Stimulated activated effector memory CD8-positive, alpha-beta T cell treated with anti-CD3 and anti-CD28 coated beads, Interleukin-12 subunit alpha, Interleukin-12 subunit beta, amount 100 ng/mL, for 72 hours (primary cell): ENCODE data around the gene ASRGL1.
"Not testable (repeated sequence)": the region's sequence is repeated elsewhere in the genome, so short reads cannot be mapped to it uniquely, and the experiment has no call there.

Experiments used
- ATAC-seq: fragments of 150-1000 bp; cut with Tn5 transposase; 2 replicates; pipeline ENCODE4 v1.10.0; 2021
- DNase-seq, 2 donors: peaks; one replicate each; pipeline ENCODE4 v3.0.0; 2021 to 2022; ENCODE audit warnings: low spot score in 2 of 2
- H3K27ac Mint-ChIP-seq: one replicate; pipeline ENCODE4 v1.8.0; 2022; ENCODE audit warnings: mild to moderate bottlenecking, mixed read lengths
- H3K36me3 Mint-ChIP-seq: one replicate; pipeline ENCODE4 v1.8.0; 2022; ENCODE audit warnings: mild to moderate bottlenecking, mixed read lengths
- H3K4me1 Mint-ChIP-seq: one replicate; pipeline ENCODE4 v1.8.0; 2022; ENCODE audit warnings: mixed read lengths
- H3K4me3 Mint-ChIP-seq: one replicate; pipeline ENCODE4 v1.8.0; 2022; ENCODE audit warnings: mild to moderate bottlenecking, mixed read lengths
- H3K9me3 Mint-ChIP-seq: one replicate; pipeline ENCODE4 v1.8.0; 2022; ENCODE audit warnings: mixed read lengths

The ASRGL1 gene

DNA sequence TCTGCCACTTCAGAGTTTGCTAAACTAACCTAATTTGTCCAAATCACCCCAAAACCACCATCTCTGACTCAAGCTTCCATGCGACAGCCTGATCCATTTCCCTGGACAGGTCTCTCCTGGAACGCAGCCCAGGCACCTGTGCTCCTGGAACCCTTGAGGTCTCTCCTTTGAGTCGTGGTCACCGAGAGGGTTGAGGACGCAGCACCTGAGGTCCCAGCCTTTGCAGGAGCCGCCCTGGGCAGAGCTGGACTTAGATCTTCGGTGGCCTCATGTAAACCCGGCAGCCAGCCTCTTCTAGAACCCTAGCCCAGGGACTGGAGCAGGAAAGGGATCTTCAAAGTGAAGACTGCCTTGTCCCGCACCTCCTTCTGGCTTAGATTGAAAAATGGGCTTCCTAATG is 37.6 kb downstream of the ASRGL1 start:
- no peak overlapping the region for H3K27ac Mint-ChIP-seq
- no peaks in the 10 kb centered on the region for H3K9me3 Mint-ChIP-seq
- no peaks in the 10 kb centered on the region for H3K36me3 Mint-ChIP-seq
- ATAC-seq = no peak
- peaks cover 8% of the 10 kb centered on the region for H3K4me1 Mint-ChIP-seq
- no peak for DNase-seq
- H3K4me3 Mint-ChIP-seq = no peak overlapping the region

DNA sequence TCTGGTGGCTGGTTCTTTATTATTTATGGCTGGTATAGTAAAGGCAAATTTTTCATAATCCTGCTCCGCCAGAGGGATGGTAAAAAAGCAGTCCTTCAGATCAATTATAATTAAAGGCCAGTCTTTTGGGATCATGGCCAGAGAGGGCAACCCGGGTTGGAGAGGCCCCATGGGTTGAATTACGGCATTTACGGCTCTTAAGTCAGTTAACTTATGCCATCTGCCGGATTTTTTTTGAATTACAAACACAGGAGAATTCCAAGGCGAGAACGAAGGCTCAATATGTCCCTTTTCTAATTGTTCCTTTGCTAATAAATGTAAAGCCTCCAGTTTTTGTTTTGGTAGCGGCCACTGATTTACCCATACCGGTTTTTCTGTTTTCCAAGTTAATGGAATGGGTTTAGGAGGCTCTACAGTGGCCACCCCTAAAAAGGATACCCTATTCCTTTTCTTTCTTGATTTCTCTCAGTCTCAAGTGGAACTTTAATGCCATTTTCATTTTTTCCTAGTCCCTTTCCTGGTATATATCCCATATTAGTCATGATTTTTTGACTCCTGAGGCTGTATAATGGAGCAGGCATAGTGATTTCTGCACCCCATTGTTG is 41.3 kb downstream of the ASRGL1 start:
- not testable (repeated sequence) for ATAC-seq, H3K27ac Mint-ChIP-seq, DNase-seq, H3K4me3 Mint-ChIP-seq, H3K9me3 Mint-ChIP-seq, H3K36me3 Mint-ChIP-seq
- H3K4me1 Mint-ChIP-seq = peaks cover 12% of the 10 kb centered on the region

GRCh38 chr11:62379586-62379985 is 42.3 kb downstream of the ASRGL1 start:
- DNase-seq, H3K9me3 Mint-ChIP-seq: not testable (repeated sequence)

DNA sequence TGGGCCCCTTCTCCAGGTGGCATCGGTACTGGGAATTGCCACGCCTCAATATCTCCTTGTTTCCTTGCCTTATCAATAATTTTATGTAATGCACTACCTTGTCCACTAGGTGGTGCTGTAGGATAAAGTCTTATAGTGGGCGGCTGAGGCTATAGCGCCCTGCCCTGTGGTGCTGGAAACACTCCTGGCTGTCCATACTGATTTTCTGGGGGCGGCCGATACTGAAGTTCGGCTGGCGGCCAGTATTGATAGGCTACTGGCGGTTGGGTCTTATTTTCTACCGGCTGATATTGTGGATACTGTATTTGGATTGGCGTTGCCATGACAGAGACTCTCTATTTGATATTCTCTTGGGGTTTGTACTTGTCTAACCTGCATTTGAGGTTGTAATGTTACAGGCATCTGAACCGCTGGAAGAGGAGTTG is 43.6 kb downstream of the ASRGL1 start:
- not testable (repeated sequence) for H3K4me3 Mint-ChIP-seq, H3K36me3 Mint-ChIP-seq, H3K27ac Mint-ChIP-seq, H3K9me3 Mint-ChIP-seq
- ATAC-seq (peak; percentile 82), DNase-seq (peak; percentile 27 to 73)
- peaks cover 12% of the 10 kb centered on the region for H3K4me1 Mint-ChIP-seq

More at GRCh38 chr11:62379586-62379985, 42.3 kb downstream of the ASRGL1 start:
- not testable (repeated sequence) for H3K36me3 Mint-ChIP-seq, ATAC-seq, H3K4me3 Mint-ChIP-seq, H3K27ac Mint-ChIP-seq
- H3K4me1 Mint-ChIP-seq = peaks cover 12% of the 10 kb centered on the region

GRCh38 chr11:62383822-62384221 is 46.6 kb downstream of the ASRGL1 start:
- Mint-ChIP-seq H3K27ac (no peak overlapping the region), H3K4me1 (peaks cover 19% of the 10 kb centered on the region), H3K9me3 (no peaks in the 10 kb centered on the region), H3K4me3 (no peak overlapping the region), H3K36me3 (no peaks in the 10 kb centered on the region)
- DNase-seq (no peak), ATAC-seq (no peak)

DNA sequence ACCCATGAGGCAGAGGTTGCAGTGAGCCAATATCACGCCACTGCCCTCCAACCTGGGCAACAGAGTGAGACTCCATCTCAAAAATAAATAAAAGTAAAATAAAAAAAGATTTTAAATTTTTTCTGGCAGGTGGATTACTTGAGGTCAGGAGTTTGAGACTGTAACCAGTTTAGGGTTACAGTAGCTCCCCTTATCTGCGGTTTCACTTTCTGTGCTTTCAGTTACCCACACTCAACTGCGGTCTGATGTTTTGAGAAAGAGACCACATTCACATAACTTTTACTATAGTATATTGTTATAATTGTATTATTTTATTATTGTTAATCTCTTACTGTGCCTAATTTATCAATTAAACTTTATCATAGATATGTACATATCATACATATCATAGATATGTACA is 48.8 kb downstream of the ASRGL1 start:
- DNase-seq, H3K4me3 Mint-ChIP-seq: not testable (repeated sequence)

DNA sequence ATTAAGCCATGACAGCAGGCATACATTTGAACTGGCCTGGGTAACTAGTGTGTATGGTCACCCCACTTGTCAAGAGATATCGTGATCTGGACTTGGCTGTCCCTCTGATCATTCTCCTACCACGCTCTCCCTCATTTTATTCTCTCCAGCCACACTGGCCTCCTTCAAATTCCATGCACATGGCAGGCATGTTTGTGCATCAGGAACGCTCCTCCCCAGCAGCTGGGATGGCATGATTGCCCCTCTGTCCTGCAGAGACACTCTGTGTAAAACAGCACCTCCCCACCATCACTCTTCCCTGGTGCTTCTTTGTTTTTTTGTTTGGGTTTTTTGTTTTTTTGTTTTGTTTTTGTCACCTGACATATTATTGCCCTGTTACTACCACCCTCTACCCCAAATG is 50.1 kb downstream of the ASRGL1 start:
- no peak for DNase-seq
- Mint-ChIP-seq H3K27ac (no peak overlapping the region), H3K36me3 (no peaks in the 10 kb centered on the region), H3K9me3 (no peaks in the 10 kb centered on the region), H3K4me3 (no peak overlapping the region), H3K4me1 (peaks cover 6% of the 10 kb centered on the region)
- no peak for ATAC-seq

More for the DNA sequence above, 48.8 kb downstream of the ASRGL1 start:
- H3K9me3 Mint-ChIP-seq, H3K27ac Mint-ChIP-seq, H3K36me3 Mint-ChIP-seq: not testable (repeated sequence)
- H3K4me1 Mint-ChIP-seq = peaks cover 12% of the 10 kb centered on the region
- ATAC-seq = peak; percentile 71

- H3K4me3 Mint-ChIP-seq = no peak overlapping the region
- H3K9me3 Mint-ChIP-seq = no peaks in the 10 kb centered on the region
- no peak overlapping the region for H3K27ac Mint-ChIP-seq
- peaks cover 6% of the 10 kb centered on the region for H3K4me1 Mint-ChIP-seq
- H3K36me3 Mint-ChIP-seq = no peaks in the 10 kb centered on the region
- no peak for DNase-seq
- no peak for ATAC-seq
These were observed 51.8 kb downstream of the ASRGL1 start for GRCh38 chr11:62388999-62389398.

- no peak overlapping the region for H3K27ac Mint-ChIP-seq
- DNase-seq (no peak), ATAC-seq (no peak)
- no peaks in the 10 kb centered on the region for H3K36me3 Mint-ChIP-seq
- peaks cover 6% of the 10 kb centered on the region for H3K4me1 Mint-ChIP-seq
- H3K4me3 Mint-ChIP-seq = no peak overlapping the region
- no peaks in the 10 kb centered on the region for H3K9me3 Mint-ChIP-seq
These were observed 53.0 kb downstream of the ASRGL1 start for GRCh38 chr11:62390237-62390636.

DNA sequence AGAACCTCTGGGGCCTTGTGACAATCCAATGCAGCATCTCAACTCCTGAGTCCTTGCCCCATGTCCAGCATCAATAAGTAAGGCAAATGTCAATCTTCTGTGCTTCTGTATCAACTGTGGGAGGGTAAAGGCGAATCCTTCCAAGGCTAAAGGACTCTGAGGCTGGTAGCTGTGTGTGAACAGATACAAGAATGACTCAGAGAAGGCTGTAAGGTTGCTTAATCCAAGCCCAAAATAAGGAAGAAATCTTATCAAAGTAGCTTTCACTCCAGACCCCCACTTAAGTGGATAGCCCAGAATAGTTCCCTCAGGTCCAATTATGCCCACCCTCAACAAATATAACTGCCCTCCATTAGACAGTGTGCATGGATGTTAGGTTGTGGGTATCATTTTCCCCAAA is 53.5 kb downstream of the ASRGL1 start:
- H3K4me3 Mint-ChIP-seq = no peak overlapping the region
- ATAC-seq (no peak), DNase-seq (no peak)
- H3K36me3 Mint-ChIP-seq = no peaks in the 10 kb centered on the region
- H3K4me1 Mint-ChIP-seq = peaks cover 6% of the 10 kb centered on the region
- no peak overlapping the region for H3K27ac Mint-ChIP-seq
- no peaks in the 10 kb centered on the region for H3K9me3 Mint-ChIP-seq

- Mint-ChIP-seq H3K27ac (peak overlapping the region; percentile 18), H3K4me1 (peaks cover 6% of the 10 kb centered on the region), H3K9me3 (no peaks in the 10 kb centered on the region), H3K4me3 (no peak overlapping the region), H3K36me3 (no peaks in the 10 kb centered on the region)
- DNase-seq (no peak), ATAC-seq (no peak)
These were observed 54.6 kb downstream of the ASRGL1 start for GRCh38 chr11:62391642-62392425.

DNA sequence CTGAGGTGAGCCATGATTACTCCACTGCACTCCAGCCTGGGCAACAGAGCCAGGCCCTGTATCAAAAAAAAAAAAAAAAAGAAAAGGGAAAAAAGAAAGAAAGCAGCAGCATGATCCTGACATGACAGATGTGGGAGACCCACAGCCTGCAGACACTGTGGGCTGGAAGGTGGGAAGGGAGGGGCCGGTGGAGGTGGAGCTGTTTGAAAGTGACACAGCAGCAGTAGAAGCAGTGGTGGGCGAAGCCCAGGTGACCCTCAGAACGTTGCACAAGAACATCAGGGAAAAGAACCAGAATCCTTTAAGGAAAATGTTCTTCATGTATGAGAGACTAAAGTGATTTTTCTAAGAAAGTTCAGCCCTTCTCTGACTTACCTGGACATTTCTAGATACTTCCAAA is 55.3 kb downstream of the ASRGL1 start:
- H3K4me1 Mint-ChIP-seq = peaks cover 2% of the 10 kb centered on the region
- ATAC-seq = no peak
- no peaks in the 10 kb centered on the region for H3K36me3 Mint-ChIP-seq
- no peak overlapping the region for H3K4me3 Mint-ChIP-seq
- H3K27ac Mint-ChIP-seq = peak overlapping the region; percentile 18
- no peaks in the 10 kb centered on the region for H3K9me3 Mint-ChIP-seq
- DNase-seq = no peak

- no peak for DNase-seq
- Mint-ChIP-seq H3K9me3 (no peaks in the 10 kb centered on the region), H3K4me3 (no peak overlapping the region), H3K36me3 (no peaks in the 10 kb centered on the region), H3K27ac (peak overlapping the region; percentile 18), H3K4me1 (no peaks in the 10 kb centered on the region)
- ATAC-seq = peak; percentile 58
These were observed 55.9 kb downstream of the ASRGL1 start for GRCh38 chr11:62393061-62393611.

- H3K27ac Mint-ChIP-seq = no peak overlapping the region
- no peak for DNase-seq
These were observed 56.5 kb downstream of the ASRGL1 start for GRCh38 chr11:62393735-62394134.

DNA sequence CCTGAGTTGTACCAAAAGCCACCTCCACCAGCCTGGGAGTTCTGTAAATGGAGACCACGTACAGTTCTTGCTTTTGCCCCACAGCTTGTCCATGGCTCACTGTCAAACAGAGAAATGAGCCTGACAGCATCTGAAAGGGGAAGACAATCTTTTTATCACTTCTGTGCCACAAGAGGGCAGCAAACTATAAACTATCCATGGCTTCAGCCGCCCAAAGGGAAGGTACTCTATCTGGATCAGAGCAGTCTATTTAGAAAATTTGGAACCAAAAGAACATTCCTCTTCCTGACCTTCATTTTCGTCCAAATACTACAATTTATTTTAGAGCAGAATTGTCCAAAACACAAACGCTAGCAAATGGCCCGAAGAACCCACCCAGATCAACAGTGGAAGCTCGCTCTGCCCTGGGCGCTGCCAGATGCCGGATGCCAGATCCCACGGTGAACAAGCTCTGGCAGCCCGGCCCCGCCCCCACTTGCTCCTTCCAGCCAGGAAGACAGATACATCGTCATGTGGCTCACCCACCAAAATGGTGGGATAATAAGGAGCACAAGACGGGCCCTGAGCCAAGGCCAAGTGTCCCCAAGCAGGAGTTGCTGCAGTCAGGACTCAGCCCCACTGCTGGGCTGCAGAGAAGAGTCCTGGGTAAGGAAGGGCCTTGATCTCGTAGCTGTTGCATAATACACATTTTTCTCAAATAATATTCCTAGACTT is 57.7 kb downstream of the ASRGL1 start:
- ATAC-seq (peak; percentile 89), DNase-seq (peak; percentile 33 to 65)
- Mint-ChIP-seq H3K9me3 (no peaks in the 10 kb centered on the region), H3K36me3 (no peaks in the 10 kb centered on the region), H3K4me3 (no peak overlapping the region), H3K27ac (no peak overlapping the region), H3K4me1 (peaks cover 10% of the 10 kb centered on the region)

More at GRCh38 chr11:62393735-62394134, 56.5 kb downstream of the ASRGL1 start:
- Mint-ChIP-seq H3K9me3 (no peaks in the 10 kb centered on the region), H3K36me3 (no peaks in the 10 kb centered on the region), H3K4me3 (no peak overlapping the region), H3K4me1 (peaks cover 3% of the 10 kb centered on the region)
- no peak for ATAC-seq
